K562 (cell line): ENCODE results near the gene FRRS1. TPM values are rescaled to one million over a fixed set of nuclear protein-coding genes. Genes with fewer than 3 reads are reported as not detected.

ENCODE experiments used
- ATAC-seq: fragments of 200-7000 bp; cut with Tn5 transposase; 3 replicates; pipeline ENCODE4 v1.9.1; 2020; ENCODE audit warnings: moderate library complexity
- BruUV-seq: library from RNA; stranded (reverse); fragments of 400-500 nt; replicated peaks from 2 replicates; lab custom pipeline; 2021; lab: Mats Ljungman, UMichigan
- CTCF ChIA-PET: fragments of 300-600 bp; formaldehyde crosslinking; extraction: SDS; loops from one replicate; lab custom pipeline; 2021; ENCODE audit warnings: low intra/inter-chr PET ratio; lab: Yijun Ruan, JAX
- POLR2A ChIA-PET: fragments of 300-600, 350-650 bp; sonication (Branson Sonifier 250); formaldehyde crosslinking; extraction: SDS; loops from one replicate; lab custom pipeline; 2021; ENCODE audit warnings: antibody characterized with exemption, inconsistent platforms; lab: Yijun Ruan, JAX
- DNase-seq, 4 experiments: peaks; one replicate each; pipeline versions ENCODE4 v3.0.0 to v3.0.0-alpha.2; 2011 to 2018; ENCODE audit warnings: low spot score in 3 of 4, mixed read lengths in 3 of 4; ENCODE audit errors: extremely low read depth in 1 of 4
- FAIRE-seq: peaks from 2 replicates; lab custom pipeline; 2011; peaks lifted over from hg19 to GRCh38; lab: Jason Lieb, UNC
- H2AFZ ChIP-seq: 2 replicates; pipeline ENCODE4 v1.6.0; 2011; ENCODE audit warnings: low read depth, low read length, control low read depth, inconsistent platforms
- H3K27ac ChIP-seq: fragments of 200-600 bp; 3 replicates; pipeline ENCODE4 v1.8.0; 2011; ENCODE audit warnings: low read depth, mild to moderate bottlenecking, control low read depth, inconsistent platforms, low read length, moderate library complexity, mixed read lengths; ENCODE audit errors: extremely low read depth
- H3K27me3 ChIP-seq, 2 experiments: fragments of 300-600 bp in 1 of 2; 2 replicates in 1 of 2; 3 replicates in 1 of 2; pipeline versions ENCODE4 v1.6.0 to v1.8.0; 2011; ENCODE audit warnings: inconsistent platforms in 2 of 2, low read length in 2 of 2, mild to moderate bottlenecking in 1 of 2, mixed read lengths in 1 of 2, moderate library complexity in 1 of 2; ENCODE audit not compliant: control insufficient read depth in 2 of 2, insufficient read depth in 2 of 2
- H3K36me3 ChIP-seq: fragments of 300-600 bp; 3 replicates; pipeline ENCODE4 v1.8.0; 2011; ENCODE audit warnings: mild to moderate bottlenecking, low read length, inconsistent platforms; ENCODE audit not compliant: control insufficient read depth, insufficient read depth
- H3K4me1 ChIP-seq, 2 experiments: fragments of 200-600 bp in 1 of 2; replicated peaks in 1 of 2; 2 replicates in 1 of 2; 3 replicates in 1 of 2; pipeline versions ENCODE4 v1.5.1 to v1.8.0; 2011; ENCODE audit warnings: inconsistent platforms in 2 of 2, low read length in 2 of 2, mild to moderate bottlenecking in 1 of 2, mixed read lengths in 1 of 2, moderate library complexity in 1 of 2; ENCODE audit not compliant: control insufficient read depth in 2 of 2, insufficient read depth in 2 of 2
- H3K4me2 ChIP-seq: 2 replicates; pipeline ENCODE4 v1.6.1; 2011; ENCODE audit warnings: low read length, control low read depth, inconsistent platforms, mixed read lengths; ENCODE audit not compliant: insufficient read depth
- H3K4me3 ChIP-seq: fragments of 200-600 bp; sonication (generic), shearing (Covaris generic); 2 replicates; pipeline ENCODE4 v1.5.1; 2016; ENCODE audit warnings: control low read depth, inconsistent platforms
- H3K79me2 ChIP-seq: fragments of 200-600 bp; 3 replicates; pipeline ENCODE4 v1.8.0; 2011; ENCODE audit warnings: low read length, inconsistent platforms; ENCODE audit not compliant: control insufficient read depth, insufficient read depth
- H3K9ac ChIP-seq, 2 experiments: 2 replicates each; pipeline versions ENCODE4 v1.6.0 to v1.6.1; 2011; ENCODE audit warnings: low read depth in 2 of 2, low read length in 2 of 2, control low read depth in 1 of 2, inconsistent platforms in 1 of 2, mild to moderate bottlenecking in 1 of 2, mixed read lengths in 1 of 2; ENCODE audit not compliant: insufficient read depth in 1 of 2
- H3K9me1 ChIP-seq: one replicate; pipeline ENCODE4 v1.6.0; 2011; ENCODE audit warnings: inconsistent platforms, mild to moderate bottlenecking, low read length, moderate library complexity; ENCODE audit not compliant: control insufficient read depth, insufficient read depth
- H3K9me3 ChIP-seq: replicated peaks from 2 replicates; pipeline ENCODE4 v1.5.1; 2011; ENCODE audit warnings: low read depth, low read length, inconsistent platforms; ENCODE audit not compliant: control insufficient read depth, insufficient read depth
- H4K20me1 ChIP-seq: replicated peaks from 2 replicates; pipeline ENCODE4 v1.6.1; 2011; ENCODE audit warnings: low read length, inconsistent platforms, mixed read lengths; ENCODE audit not compliant: control insufficient read depth, insufficient read depth
- BRCA1 ChIP-seq, 2 experiments: fragments of 450-650 bp in 1 of 2; sonication (generic) in 1 of 2; formaldehyde crosslinking in 1 of 2; IDR thresholded peaks; 2 replicates each; pipeline versions ENCODE4 v1.5.0 to v1.6.1; 2017 to 2020; ENCODE audit warnings: mild to moderate bottlenecking in 1 of 2, missing genetic modification reagents in 1 of 2
- CEBPG ChIP-seq, 3 experiments: fragments of 200-800 bp in 1 of 3; sonication (Bioruptor generic) in 1 of 3; sonication (generic) in 1 of 3; formaldehyde crosslinking in 1 of 3; IDR thresholded peaks in 2 of 3; conservative IDR thresholded peaks in 1 of 3; 2 replicates each; pipeline versions ENCODE4 v1.6.1 to v1.8.0; 2016 to 2022; ENCODE audit warnings: missing compliant biosample characterization in 2 of 3, missing genetic modification characterization in 2 of 3, mild to moderate bottlenecking in 1 of 3, missing genetic modification reagents in 1 of 3
- CHD2 ChIP-seq: IDR thresholded peaks from 2 replicates; pipeline ENCODE4 v1.6.1; 2011; ENCODE audit warnings: low read depth, low read length
- CREB3L1 ChIP-seq: fragments of 450-650 bp; IDR thresholded peaks from 2 replicates; pipeline ENCODE4 v1.6.1; 2014; ENCODE audit warnings: low read depth, mild to moderate bottlenecking, moderate library complexity, borderline replicate concordance
- ILK ChIP-seq: fragments of 450-650 bp; IDR thresholded peaks from 2 replicates; pipeline ENCODE4 v1.6.1; 2016; ENCODE audit warnings: missing genetic modification characterization, low read depth, mild to moderate bottlenecking, missing compliant biosample characterization, moderate library complexity, borderline replicate concordance
- KDM5B ChIP-seq: fragments of 200-600 bp; sonication (generic); IDR thresholded peaks from 2 replicates; pipeline ENCODE4 v1.6.1; 2012; ENCODE audit warnings: low read depth, mild to moderate bottlenecking, moderate library complexity, low read length, control low read depth, inconsistent platforms; ENCODE audit not compliant: insufficient replicate concordance
- SMARCB1 ChIP-seq: IDR thresholded peaks from 2 replicates; pipeline ENCODE4 v1.6.1; 2011; ENCODE audit warnings: improper control_type of control experiment, low read depth; ENCODE audit not compliant: insufficient read length
- ZBTB12 ChIP-seq: fragments of 250-450 bp; sonication (Bioruptor Pico); IDR thresholded peaks from 2 replicates; pipeline ENCODE4 v1.4.0; 2020
- ZNF12 ChIP-seq: sonication (generic); formaldehyde crosslinking; IDR thresholded peaks from 2 replicates; pipeline ENCODE4 v1.4.0; 2020; ENCODE audit warnings: mild to moderate bottlenecking, missing genetic modification reagents
- ZNF277 ChIP-seq: fragments of 250-450 bp; sonication (Bioruptor Pico); IDR thresholded peaks from 2 replicates; pipeline ENCODE4 v1.8.0; 2022; ENCODE audit warnings: inconsistent platforms, mild to moderate bottlenecking, moderate library complexity, borderline replicate concordance
- WGBS: fragments of 100-300 bp; shearing (Covaris generic); methylation state at CpG from one replicate; pipeline ENCODE4 v1.1.6; 2016; ENCODE audit warnings: low coverage, mixed read lengths; ENCODE audit not compliant: insufficient coverage; ENCODE audit errors: missing lambda C conversion rate; 5-methylcytosine and 5-hydroxymethylcytosine counted together
- in situ Hi-C: fragments of 300-500 bp; cut with MboI; formaldehyde crosslinking; loops from 4 replicates; pipeline ENCODE4 v1.15.0; 2018; ENCODE audit warnings: inconsistent platforms, mixed read lengths
- intact Hi-C: fragments of 100-400 bp; cut with micrococcal nuclease; formaldehyde crosslinking; loops from 2 replicates; pipeline ENCODE4 v1.14.2; 2022
- polyA plus RNA-seq, 8 experiments: library from polyadenylated mRNA; depleted of rRNA in 4 of 8; stranded (reverse) in 5 of 8; unstranded in 3 of 8; fragments of >200 nt; fragmentation: Nextera tagmentation in 2 of 8; fragmentation: Illumina TruSeq in 1 of 8; extraction: Ambion mirVana in 2 of 8; extraction: Trizol in 1 of 8; gene quantifications; 2 replicates each; pipeline versions ENCODE4 v1.2.1 to v1.2.3, GENCODE V29; 2011 to 2014; ENCODE audit warnings: inconsistent platforms in 1 of 8, missing spikeins in 1 of 8
- total RNA-seq, 7 experiments: library from RNA; depleted of rRNA in 6 of 7; stranded (reverse); fragments of >200 nt in 6 of 7; fragmentation: Illumina TruSeq in 2 of 7; extraction: Trizol in 2 of 7; gene quantifications; 2 replicates each; pipeline versions ENCODE4 v1.2.1 to v1.2.3, GENCODE V29; 2011 to 2021; ENCODE audit warnings: low replicate concordance in 1 of 7

FRRS1 gene
- total and polyA plus RNA-seq, 9 of the 15 experiments (the other 6 are each of a cell fraction or from before 2014, with no cell fraction given): 0.87 to 54.0 (median 23.7) TPM

GRCh38 chr1:99745061-99745460 lies 21.4 kb downstream of the FRRS1 start (continued):
- TF ChIP-seq ZBTB12 (CRISPR knock-in tag) (no peak), BRCA1 (IDR thresholded peaks at IDR 0.05) (no peak), BRCA1 (CRISPR knock-in tag; IDR thresholded peaks at IDR 0.05) (no peak), CEBPG (CRISPR knock-in tag; IDR thresholded peaks at IDR 0.05) (no peak), CEBPG (tag; conservative IDR thresholded peaks at IDR 0.05 in 1 of 2, IDR thresholded peaks at IDR 0.05 in 1 of 2) (no peak), CHD2 (no peak), CREB3L1 (no peak), SMARCB1 (no peak), ZNF12 (CRISPR knock-in tag) (no peak)
- TF ChIP-seq, all 486 proteins: peak for 0

- ATAC-seq (no peak), DNase-seq (no peak), FAIRE-seq (no peak)
- H4K20me1 ChIP-seq: no peaks in the 10 kb centered on the region
- no TSS peak for BruUV-seq
- CTCF ChIA-PET: no interaction called here
- no peaks in the 10 kb centered on the region for H3K9me3 ChIP-seq
- H3K9ac ChIP-seq: no peak overlapping the region
- no peaks in the 10 kb centered on the region for H3K27me3 ChIP-seq
- peaks cover 88% of the 10 kb centered on the region for H3K36me3 ChIP-seq
- no peak overlapping the region for H3K4me3 ChIP-seq
- WGBS: 48% methylated on average over 1 of the region's 1 CpG
- intact Hi-C loops: no loop called here
- H2AFZ ChIP-seq: no peak overlapping the region
- POLR2A ChIA-PET: interaction anchor here (0.8 to 2.1 kb wide), 4 partner anchors 8 to 11 kb away, joined by 3 to 6 read pairs (median 3); no protein-coding TSS in a partner anchor
- peaks cover 2% of the 10 kb centered on the region; the same call in 1 of the 3 replicates for H3K79me2 ChIP-seq
- H3K4me2 ChIP-seq: no peak overlapping the region
- in situ Hi-C loops: no loop called here
- no peaks in the 10 kb centered on the region for H3K9me1 ChIP-seq
- no peak overlapping the region for H3K27ac ChIP-seq
- TF ChIP-seq ILK (tag): no peak
- no peak for TF ChIP-seq ZNF277 (CRISPR knock-in tag)
- no peak for TF ChIP-seq KDM5B
- TF ChIP-seq CEBPG (CRISPR knock-in tag; IDR thresholded peaks at IDR 0.05): no peak
- peak in 1 of 2 experiments; percentile 30; a peak in 1 of 4 replicates for TF ChIP-seq CEBPG (tag; conservative IDR thresholded peaks at IDR 0.05 in 1 of 2, IDR thresholded peaks at IDR 0.05 in 1 of 2)
- TF ChIP-seq, all 486 proteins: peak for 1
- H3K4me1 ChIP-seq: no peaks in the 10 kb centered on the region; a peak in 1 of 5 replicates
Observed at GRCh38 chr1:99740141-99740540, 26.3 kb downstream of the FRRS1 start.
